HCT116 (cell line): Measurements from ENCODE around the gene ADARB1. TPM values are rescaled to one million over a fixed set of nuclear protein-coding genes. Genes with fewer than 3 reads are reported as not detected.

Experiments used
- ATAC-seq: fragments of 200-7000 bp; cut with Tn5 transposase; 2 replicates; pipeline ENCODE4 v1.9.1; 2020; ENCODE audit warnings: mild to moderate bottlenecking, moderate library complexity
- BruUV-seq: library from RNA; stranded (reverse); fragments of 400-500 nt; replicated peaks from 2 replicates; lab custom pipeline; 2021; lab: Mats Ljungman, UMichigan
- CTCF ChIA-PET: fragments of 300-600 bp; sonication (Branson Sonifier 250); formaldehyde crosslinking; loops from one replicate; lab custom pipeline; 2021; ENCODE audit warnings: antibody characterized with exemption; lab: Charles Lee
- POLR2A ChIA-PET: fragments of 300-600, 350-600 bp; sonication (Branson Sonifier 250); formaldehyde crosslinking; loops from one replicate; lab custom pipeline; 2021; ENCODE audit warnings: antibody characterized with exemption; lab: Charles Lee
- RAD21 ChIA-PET, 2 experiments: fragments of 300-600 bp; sonication (Branson Sonifier 250); formaldehyde crosslinking; loops; one replicate each; lab custom pipeline; 2023; ENCODE audit warnings: low total read pairs in 2 of 2; ENCODE audit not compliant: uncharacterized antibody in 2 of 2, unreplicated experiment in 2 of 2, low non-redundant PET in 1 of 2; lab: Charles Lee
- DNase-seq: peaks from one replicate; pipeline ENCODE4 v3.0.0-alpha.2; 2010; ENCODE audit warnings: low read depth, low spot score
- H2AFZ ChIP-seq: fragments of 200-600 bp; shearing (Covaris generic), sonication (generic); 2 replicates; pipeline ENCODE4 v1.6.1; 2017; ENCODE audit warnings: low read depth, mixed run types, mixed read lengths, antibody characterized with exemption, low read length; ENCODE audit not compliant: poor library complexity, severe bottlenecking
- H3K27ac ChIP-seq: 2 replicates; pipeline ENCODE4 v1.5.1; 2012; ENCODE audit warnings: low read depth, low read length
- H3K27me3 ChIP-seq: fragments of 200-600 bp; sonication (generic); 2 replicates; pipeline ENCODE4 v1.6.1; 2016; ENCODE audit warnings: mixed run types, low read length, mixed read lengths; ENCODE audit not compliant: insufficient read depth
- H3K36me3 ChIP-seq, 2 experiments: fragments of 200-500 bp in 1 of 2; fragments of 200-600 bp in 1 of 2; sonication (Bioruptor generic) in 1 of 2; sonication (generic) in 1 of 2; 2 replicates each; pipeline versions ENCODE4 v1.5.1 to v1.6.1; 2014 to 2016; ENCODE audit warnings: low read length in 2 of 2, inconsistent platforms in 1 of 2, mixed read lengths in 1 of 2, mixed run types in 1 of 2; ENCODE audit not compliant: insufficient read depth in 2 of 2, control insufficient read depth in 1 of 2
- H3K4me1 ChIP-seq, 2 experiments: fragments of 200-600 bp in 1 of 2; sonication (generic) in 1 of 2; 2 replicates each; pipeline versions ENCODE4 v1.5.1 to v1.6.1; 2012 to 2017; ENCODE audit warnings: low read length in 2 of 2, inconsistent platforms in 1 of 2, mild to moderate bottlenecking in 1 of 2, mixed read lengths in 1 of 2, mixed run types in 1 of 2, moderate library complexity in 1 of 2; ENCODE audit not compliant: insufficient read depth in 2 of 2, control insufficient read depth in 1 of 2
- H3K4me2 ChIP-seq: fragments of 200-600 bp; sonication (generic); 2 replicates; pipeline ENCODE4 v1.6.1; 2017; ENCODE audit warnings: mixed run types, low read length, mixed read lengths
- H3K4me3 ChIP-seq, 2 experiments: fragments of 200-600 bp in 1 of 2; sonication (generic) in 1 of 2; replicated peaks in 1 of 2; 2 replicates each; pipeline ENCODE4 v1.5.1; 2011 to 2016; ENCODE audit warnings: low read length in 2 of 2, control low read depth in 1 of 2, low read depth in 1 of 2, mild to moderate bottlenecking in 1 of 2, mixed read lengths in 1 of 2, mixed run types in 1 of 2
- H3K79me2 ChIP-seq: fragments of 200-600 bp; sonication (generic); 2 replicates; pipeline ENCODE4 v1.6.1; 2017; ENCODE audit warnings: mild to moderate bottlenecking, mixed run types, low read length, moderate library complexity, mixed read lengths; ENCODE audit not compliant: insufficient read depth
- H3K9ac ChIP-seq: fragments of 200-600 bp; sonication (generic); 2 replicates; pipeline ENCODE4 v1.6.1; 2016; ENCODE audit warnings: low read length, mixed read lengths
- H3K9me2 ChIP-seq: fragments of 200-600 bp; sonication (generic), shearing (Covaris generic); 2 replicates; pipeline ENCODE4 v1.6.1; 2017; ENCODE audit warnings: mixed run types, mild to moderate bottlenecking, moderate library complexity; ENCODE audit not compliant: insufficient read depth
- H3K9me3 ChIP-seq, 2 experiments: fragments of 200-500 bp in 1 of 2; fragments of 200-600 bp in 1 of 2; sonication (Bioruptor generic) in 1 of 2; sonication (generic) in 1 of 2; 2 replicates each; pipeline ENCODE4 v1.6.1; 2014 to 2017; ENCODE audit warnings: low read length in 2 of 2, mixed read lengths in 2 of 2, inconsistent platforms in 1 of 2, low read depth in 1 of 2, mild to moderate bottlenecking in 1 of 2, mixed run types in 1 of 2, moderate library complexity in 1 of 2; ENCODE audit not compliant: control insufficient read depth in 1 of 2, insufficient read depth in 1 of 2
- H4K20me1 ChIP-seq: fragments of 200-600 bp; sonication (generic), shearing (Covaris generic); 2 replicates; pipeline ENCODE4 v1.6.1; 2017; ENCODE audit warnings: mixed run types, mild to moderate bottlenecking, moderate library complexity; ENCODE audit not compliant: insufficient read depth
- EGR1 ChIP-seq: IDR thresholded peaks from 2 replicates; pipeline ENCODE4 v1.6.1; 2012; ENCODE audit warnings: low read depth
- EZH2phosphoT487 ChIP-seq: fragments of 200-600 bp; IDR thresholded peaks from 2 replicates; pipeline ENCODE4 v1.6.1; 2018; ENCODE audit warnings: antibody characterized with exemption, borderline replicate concordance
- FOSL1 ChIP-seq: IDR thresholded peaks from 2 replicates; pipeline ENCODE4 v1.6.1; 2012; ENCODE audit warnings: low read depth
- POLR2A ChIP-seq: IDR thresholded peaks from 2 replicates; pipeline ENCODE4 v1.7.0; 2011; ENCODE audit warnings: borderline replicate concordance; ENCODE audit not compliant: insufficient read depth, insufficient read length; ENCODE audit errors: extremely low read depth
- RAD21 ChIP-seq: IDR thresholded peaks from 2 replicates; pipeline ENCODE4 v1.6.1; 2012; ENCODE audit warnings: low read depth, mild to moderate bottlenecking
- SIN3A ChIP-seq: IDR thresholded peaks from 2 replicates; pipeline ENCODE4 v1.6.1; 2012; ENCODE audit warnings: low read depth
- YY1 ChIP-seq: IDR thresholded peaks from 2 replicates; pipeline ENCODE4 v1.6.1; 2011; ENCODE audit warnings: low read length, low read depth, moderate library complexity, mild to moderate bottlenecking; ENCODE audit not compliant: insufficient replicate concordance; ENCODE audit errors: extremely low read depth
- ZFX ChIP-seq: fragments of 450-650 bp; IDR thresholded peaks from 2 replicates; pipeline ENCODE4 v1.6.1; 2017
- intact Hi-C: fragments of 100-400 bp; cut with micrococcal nuclease; formaldehyde crosslinking; loops from 2 replicates; pipeline ENCODE4 v1.10.0; 2022
- total RNA-seq: library from RNA; stranded (reverse); gene quantifications from one replicate; pipeline ENCODE4 v1.2.1, GENCODE V29; 2021; ENCODE audit not compliant: unreplicated experiment
- TF ChIP-seq, protein P1 (sequence below): IDR thresholded peaks from 2 replicates; pipeline ENCODE4 v1.6.1; 2012
- TF ChIP-seq, protein P2 (sequence below): IDR thresholded peaks from 2 replicates; pipeline ENCODE4 v1.6.1; 2012; ENCODE audit warnings: low read depth

The ADARB1 gene
- total RNA-seq, 1 experiment from 2014 or later, result 13.5 TPM

DNA sequence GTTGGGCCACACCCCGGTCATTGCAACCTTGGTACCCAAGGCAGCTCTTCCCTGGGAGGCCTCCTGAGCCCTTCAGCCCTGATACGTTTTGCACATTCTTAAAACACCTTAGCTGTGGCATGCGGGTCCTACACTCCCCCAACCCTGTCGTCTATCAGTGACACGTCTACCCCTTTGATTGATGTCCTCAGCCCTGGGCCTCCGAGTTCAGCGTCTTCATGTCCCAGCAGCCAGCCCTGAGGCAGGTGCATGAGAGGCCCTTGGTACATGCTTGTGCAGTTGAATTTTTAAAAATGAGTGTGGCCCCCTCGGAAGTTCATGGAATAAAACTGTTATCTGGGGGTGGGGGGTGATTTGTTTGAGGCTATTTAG, 38.9 kb upstream of the ADARB1 start:
- POLR2A ChIA-PET, result no interaction called here
- Histone ChIP-seq H2AFZ (no peak overlapping the region), H3K4me1 (no peaks in the 10 kb centered on the region), H3K27me3 (no peaks in the 10 kb centered on the region), H3K4me3 (no peak overlapping the region), H4K20me1 (no peaks in the 10 kb centered on the region), H3K36me3 (no peaks in the 10 kb centered on the region), H3K27ac (no peak overlapping the region), H3K9me2 (no peaks in the 10 kb centered on the region), H3K9me3 (peaks cover 4 to 6% of the 10 kb centered on the region in 2 experiments; a peak in 3 of 4 replicates), H3K79me2 (no peaks in the 10 kb centered on the region), H3K4me2 (no peak overlapping the region), H3K9ac (no peak overlapping the region)
- RAD21 ChIA-PET, result no interaction called here
- ATAC-seq (no peak), DNase-seq (no peak)
- no peak for TF ChIP-seq FOSL1
- no peak for TF ChIP-seq EGR1
- TF ChIP-seq SIN3A, result no peak
- TF ChIP-seq, protein P1, sequence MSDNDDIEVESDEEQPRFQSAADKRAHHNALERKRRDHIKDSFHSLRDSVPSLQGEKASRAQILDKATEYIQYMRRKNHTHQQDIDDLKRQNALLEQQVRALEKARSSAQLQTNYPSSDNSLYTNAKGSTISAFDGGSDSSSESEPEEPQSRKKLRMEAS, result no peak
- TF ChIP-seq, protein P2, sequence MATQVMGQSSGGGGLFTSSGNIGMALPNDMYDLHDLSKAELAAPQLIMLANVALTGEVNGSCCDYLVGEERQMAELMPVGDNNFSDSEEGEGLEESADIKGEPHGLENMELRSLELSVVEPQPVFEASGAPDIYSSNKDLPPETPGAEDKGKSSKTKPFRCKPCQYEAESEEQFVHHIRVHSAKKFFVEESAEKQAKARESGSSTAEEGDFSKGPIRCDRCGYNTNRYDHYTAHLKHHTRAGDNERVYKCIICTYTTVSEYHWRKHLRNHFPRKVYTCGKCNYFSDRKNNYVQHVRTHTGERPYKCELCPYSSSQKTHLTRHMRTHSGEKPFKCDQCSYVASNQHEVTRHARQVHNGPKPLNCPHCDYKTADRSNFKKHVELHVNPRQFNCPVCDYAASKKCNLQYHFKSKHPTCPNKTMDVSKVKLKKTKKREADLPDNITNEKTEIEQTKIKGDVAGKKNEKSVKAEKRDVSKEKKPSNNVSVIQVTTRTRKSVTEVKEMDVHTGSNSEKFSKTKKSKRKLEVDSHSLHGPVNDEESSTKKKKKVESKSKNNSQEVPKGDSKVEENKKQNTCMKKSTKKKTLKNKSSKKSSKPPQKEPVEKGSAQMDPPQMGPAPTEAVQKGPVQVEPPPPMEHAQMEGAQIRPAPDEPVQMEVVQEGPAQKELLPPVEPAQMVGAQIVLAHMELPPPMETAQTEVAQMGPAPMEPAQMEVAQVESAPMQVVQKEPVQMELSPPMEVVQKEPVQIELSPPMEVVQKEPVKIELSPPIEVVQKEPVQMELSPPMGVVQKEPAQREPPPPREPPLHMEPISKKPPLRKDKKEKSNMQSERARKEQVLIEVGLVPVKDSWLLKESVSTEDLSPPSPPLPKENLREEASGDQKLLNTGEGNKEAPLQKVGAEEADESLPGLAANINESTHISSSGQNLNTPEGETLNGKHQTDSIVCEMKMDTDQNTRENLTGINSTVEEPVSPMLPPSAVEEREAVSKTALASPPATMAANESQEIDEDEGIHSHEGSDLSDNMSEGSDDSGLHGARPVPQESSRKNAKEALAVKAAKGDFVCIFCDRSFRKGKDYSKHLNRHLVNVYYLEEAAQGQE, result no peak
- no peak for TF ChIP-seq YY1
- TF ChIP-seq EZH2phosphoT487, result no peak
- TF ChIP-seq ZFX, result no peak
- TF ChIP-seq RAD21, result no peak
- TF ChIP-seq POLR2A, result no peak
- no TSS peak for BruUV-seq
- CTCF ChIA-PET, result no interaction called here
- intact Hi-C loops, result no loop called here
